HG03520 (cell line): ENCODE measurements around the gene KRTAP10-4.
"Not testable (repeated sequence)": the region's sequence is repeated elsewhere in the genome, so short reads cannot be mapped to it uniquely, and the experiment has no call there.

ENCODE experiments used
- ATAC-seq: cut with Tn5 transposase; IDR thresholded peaks from one replicate; pipeline ENCODE4 v1.9.1; 2021; ENCODE audit warnings: mild to moderate bottlenecking, moderate library complexity; ENCODE audit not compliant: unreplicated experiment

Gene KRTAP10-4

DNA sequence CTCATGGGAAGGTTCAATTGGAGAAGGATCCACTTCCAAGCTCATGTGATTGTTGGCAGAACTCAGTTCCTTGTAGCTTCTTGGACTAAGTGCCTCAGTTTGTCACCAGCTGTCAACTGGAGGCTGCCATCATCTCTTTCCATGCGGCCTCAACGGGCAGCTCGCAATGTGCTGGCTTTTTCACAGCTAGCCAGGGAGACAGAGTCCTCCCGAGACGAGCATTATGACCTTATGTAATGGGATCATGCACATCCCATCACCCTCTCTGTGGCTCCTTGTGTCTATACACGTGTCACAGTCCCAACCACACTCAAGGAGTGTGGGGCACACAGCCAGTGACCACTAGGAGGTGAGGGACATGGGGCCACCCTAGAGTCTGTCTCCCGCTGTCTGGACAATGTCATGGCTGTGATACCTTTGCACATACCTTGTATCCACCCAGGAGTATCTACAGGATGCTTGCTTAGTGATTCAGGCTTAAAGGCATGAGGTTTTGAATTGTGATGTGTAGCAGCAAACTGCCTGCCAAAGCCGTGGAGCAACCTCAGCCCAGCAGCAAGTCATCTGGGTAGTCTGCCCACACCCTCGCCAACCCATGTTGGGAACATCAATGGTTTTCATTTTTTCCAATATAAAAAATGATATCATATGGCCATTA lies 22.7 kb downstream of the KRTAP10-4 start:
- no peak for ATAC-seq

DNA sequence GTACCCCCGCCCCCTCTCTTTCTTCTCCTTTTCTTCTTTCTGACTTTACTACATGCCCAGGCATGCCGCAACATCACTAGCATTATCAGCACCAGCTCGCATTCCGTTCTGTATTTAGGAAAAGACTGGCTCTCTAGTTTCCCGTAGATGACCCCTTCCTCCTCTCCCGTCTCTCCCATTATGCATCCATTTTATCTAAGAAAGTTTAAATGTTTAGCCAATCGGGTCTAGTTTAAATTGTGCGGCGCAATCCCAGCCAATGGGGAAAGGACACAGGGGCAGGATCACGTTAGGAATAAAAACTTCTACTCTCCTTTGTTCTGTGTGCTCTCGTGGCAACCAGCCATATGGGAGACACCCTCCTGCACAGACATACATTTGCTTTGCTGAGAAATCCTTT lies 24.5 kb downstream of the KRTAP10-4 start:
- no peak for ATAC-seq

DNA sequence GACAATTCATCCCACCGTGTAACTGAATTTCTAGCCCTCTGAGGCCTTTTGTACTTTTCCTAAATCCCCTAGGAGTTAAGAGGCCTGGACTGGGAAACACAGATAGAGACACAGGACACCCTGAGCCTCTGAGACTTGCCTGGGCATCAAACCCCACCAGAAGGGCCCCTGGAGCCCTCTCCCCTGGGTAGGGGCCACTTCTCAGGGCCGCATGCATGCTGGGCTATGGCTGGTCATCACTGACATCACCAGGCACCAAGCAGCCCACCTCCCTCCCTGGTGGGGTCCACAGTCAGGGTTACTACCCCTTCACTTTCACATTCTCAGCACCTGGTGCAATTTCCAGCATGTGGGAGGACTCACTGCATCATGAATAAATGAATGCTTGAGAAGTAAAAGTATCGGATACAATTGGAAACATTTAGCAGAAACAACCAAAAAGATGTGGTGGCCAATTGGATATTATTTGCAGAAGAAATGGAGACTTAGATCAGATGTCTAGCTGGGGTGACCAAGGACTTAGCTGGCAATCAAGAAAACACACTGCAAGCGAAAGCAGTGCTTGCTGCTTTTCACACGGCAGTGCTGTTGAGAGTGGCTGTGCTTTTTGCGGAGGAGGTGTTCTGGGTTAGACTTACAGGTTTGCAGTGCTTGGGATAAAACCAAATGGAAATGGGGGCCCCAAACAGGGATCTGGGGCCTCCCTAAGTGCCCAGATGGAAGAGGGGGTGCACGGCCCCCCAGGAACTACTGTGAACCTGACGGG lies 25.9 kb downstream of the KRTAP10-4 start:
- ATAC-seq: no peak

DNA sequence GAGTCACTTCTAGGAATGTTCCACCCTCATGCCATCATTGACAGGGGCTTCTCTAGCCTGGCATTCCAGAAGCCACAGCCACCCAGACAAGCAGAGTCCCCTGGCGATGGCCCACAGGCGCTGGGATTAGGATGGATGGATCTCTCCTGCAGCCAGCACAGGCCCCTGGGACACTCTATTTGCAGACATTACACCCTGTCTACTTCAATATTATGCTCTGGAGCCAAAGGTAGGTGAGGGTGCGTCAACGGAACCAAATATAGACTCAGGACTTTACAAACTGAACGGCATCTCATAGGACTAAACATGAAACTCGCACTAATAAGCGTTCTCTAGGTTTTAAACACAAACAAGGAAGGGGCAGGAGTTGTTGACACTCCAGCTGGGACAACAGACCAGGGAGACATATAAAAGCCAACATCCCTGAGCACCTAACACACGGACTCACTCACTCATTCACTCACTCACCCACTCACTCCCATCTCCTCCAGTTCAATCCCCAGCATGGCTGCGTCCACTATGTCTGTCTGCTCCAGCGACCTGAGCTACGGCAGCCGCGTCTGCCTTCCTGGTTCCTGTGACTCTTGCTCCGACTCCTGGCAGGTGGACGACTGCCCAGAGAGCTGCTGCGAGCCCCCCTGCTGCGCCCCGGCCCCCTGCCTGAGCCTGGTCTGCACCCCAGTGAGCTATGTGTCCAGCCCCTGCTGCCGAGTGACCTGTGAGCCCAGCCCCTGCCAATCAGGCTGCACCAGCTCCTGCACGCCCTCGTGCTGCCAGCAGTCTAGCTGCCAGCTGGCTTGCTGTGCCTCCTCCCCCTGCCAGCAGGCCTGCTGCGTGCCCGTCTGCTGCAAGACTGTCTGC lies 26.8 kb downstream of the KRTAP10-4 start, which contains the start of gene KRTAP10-7:
TSS of gene KRTAP10-7 (plus strand) at position 480 of the 861 bp plus-strand sequence. CDS start at position 505, 25 bp downstream.
- not testable (repeated sequence) for ATAC-seq

DNA sequence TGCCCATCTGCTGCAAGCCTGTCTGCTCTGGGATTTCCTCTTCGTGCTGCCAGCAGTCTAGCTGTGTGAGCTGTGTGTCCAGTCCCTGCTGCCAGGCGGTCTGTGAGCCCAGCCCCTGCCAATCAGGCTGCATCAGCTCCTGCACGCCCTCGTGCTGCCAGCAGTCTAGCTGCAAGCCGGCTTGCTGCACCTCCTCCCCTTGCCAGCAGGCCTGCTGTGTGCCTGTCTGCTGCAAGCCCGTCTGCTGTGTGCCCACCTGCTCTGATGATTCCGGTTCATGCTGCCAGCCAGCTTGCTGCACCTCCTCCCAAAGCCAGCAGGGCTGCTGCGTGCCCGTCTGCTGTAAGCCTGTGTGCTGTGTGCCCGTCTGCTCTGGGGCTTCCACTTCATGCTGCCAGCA lies 27.6 kb downstream of the KRTAP10-4 start:
- not testable (repeated sequence) for ATAC-seq

DNA sequence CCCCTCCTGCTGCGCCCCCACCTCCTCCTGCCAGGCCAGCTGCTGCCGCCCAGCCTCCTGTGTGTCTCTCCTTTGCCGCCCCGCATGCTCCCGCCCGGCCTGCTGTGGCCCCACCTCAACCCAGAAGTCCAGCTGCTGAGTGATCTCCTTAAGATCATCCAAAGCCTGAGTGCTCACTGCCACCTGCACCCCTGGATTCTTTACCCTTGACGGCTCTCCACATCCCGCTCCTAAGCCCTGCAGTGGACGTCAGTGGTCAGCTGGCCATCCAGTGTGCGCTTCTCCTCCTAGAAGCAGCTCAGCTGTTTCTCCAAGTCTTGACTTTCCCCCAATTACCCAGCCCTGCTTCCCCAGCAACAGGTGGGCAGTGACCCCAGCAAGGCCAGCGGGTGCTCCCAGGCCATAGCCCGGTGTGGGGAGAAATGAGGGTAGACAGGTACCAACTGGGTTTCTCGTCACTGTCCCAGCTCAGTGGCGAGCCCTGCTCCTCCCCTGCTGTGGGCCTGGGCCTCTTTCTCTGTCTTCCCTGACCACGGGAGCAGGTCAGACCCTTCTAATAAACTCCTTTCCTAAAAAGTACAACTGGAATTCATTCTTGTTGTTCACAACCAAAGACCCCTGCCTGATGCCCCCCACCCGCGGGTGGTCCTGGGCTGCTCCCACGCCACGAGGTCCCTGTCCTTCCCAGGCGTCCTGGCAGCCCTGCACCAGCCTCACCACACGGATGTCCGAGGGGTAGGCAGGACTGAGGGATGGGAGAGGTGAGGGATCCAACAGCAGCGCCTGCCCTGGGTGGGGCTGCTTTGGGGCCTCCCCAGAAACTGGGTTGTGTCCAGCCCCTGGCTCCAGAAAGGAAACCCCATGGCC lies 28.3 kb downstream of the KRTAP10-4 start:
- ATAC-seq: no peak

DNA sequence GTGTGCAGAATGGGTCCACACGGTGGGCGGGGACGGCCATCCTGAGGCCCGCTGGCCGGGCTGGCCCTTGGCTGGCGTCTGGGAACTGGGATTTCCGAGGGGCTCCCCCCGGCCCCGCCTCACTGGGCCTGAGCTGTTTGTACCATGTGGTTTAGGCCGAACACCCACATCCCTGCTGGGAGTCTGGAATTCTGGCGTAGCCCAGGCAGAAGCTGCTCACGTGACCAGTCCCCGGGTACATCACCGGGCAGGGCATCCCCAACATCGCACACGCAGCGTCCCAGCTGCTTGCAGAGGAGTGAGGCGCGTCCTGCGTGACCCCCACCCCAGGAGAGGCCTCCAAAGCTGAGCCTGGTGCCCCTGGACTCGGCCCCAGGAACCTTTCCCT lies 28.9 kb downstream of the KRTAP10-4 start:
- ATAC-seq: no peak

DNA sequence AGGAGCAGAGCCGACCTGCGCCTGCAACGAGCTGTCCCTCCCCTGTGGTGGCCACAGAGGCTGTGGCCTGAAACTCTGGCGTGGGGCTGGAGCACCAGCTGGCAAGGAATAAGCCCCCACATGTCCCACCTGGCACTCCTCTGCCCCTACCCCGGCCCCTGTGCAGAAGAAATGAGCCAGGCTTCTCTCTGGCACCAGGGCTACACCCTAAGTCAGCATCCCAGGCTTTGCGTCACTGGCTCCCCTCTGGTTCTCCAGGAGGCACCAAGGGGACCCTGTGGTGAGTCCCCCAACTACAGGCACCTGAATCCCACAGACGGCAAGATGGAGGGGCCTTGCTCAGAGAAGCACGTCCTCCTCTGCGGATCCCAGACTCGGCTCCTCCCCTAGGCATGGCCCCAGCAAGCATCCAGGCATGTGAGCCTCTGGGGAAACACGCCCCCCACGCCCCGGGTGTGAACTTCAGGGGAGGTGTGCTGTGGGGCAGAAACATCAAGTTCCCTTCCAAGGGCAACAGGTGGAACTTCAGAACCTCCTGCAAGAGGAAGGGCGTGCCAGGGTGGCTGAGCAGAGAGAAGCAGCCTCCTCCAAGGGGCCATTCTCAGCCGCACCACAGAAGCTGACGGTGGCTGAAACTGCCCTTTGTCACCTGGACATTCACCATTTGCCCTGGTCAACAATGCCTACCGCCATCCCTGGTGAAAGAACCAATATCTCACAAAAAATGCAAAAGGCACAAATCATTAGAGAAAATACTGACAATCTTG lies 29.8 kb downstream of the KRTAP10-4 start:
- no peak for ATAC-seq

DNA sequence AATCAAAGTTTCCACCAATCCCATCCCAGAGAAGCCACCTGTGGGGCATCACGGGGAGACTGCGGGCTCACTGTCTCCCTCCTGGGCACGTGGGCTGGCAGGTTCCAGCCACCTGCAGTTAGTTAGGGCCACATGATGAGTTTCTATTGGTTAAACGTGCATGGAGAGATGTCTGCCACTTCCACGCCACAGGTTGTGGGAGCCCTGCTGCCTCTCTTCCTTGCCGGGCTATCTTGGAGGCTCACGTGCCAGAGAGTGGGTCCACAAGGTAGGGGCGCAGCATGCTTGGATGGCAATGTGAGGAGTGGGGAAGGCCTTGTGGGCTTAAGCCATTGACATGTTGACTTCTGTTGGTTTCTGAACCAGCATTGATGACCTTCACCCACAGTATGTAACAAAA lies 30.4 kb downstream of the KRTAP10-4 start:
- no peak for ATAC-seq

DNA sequence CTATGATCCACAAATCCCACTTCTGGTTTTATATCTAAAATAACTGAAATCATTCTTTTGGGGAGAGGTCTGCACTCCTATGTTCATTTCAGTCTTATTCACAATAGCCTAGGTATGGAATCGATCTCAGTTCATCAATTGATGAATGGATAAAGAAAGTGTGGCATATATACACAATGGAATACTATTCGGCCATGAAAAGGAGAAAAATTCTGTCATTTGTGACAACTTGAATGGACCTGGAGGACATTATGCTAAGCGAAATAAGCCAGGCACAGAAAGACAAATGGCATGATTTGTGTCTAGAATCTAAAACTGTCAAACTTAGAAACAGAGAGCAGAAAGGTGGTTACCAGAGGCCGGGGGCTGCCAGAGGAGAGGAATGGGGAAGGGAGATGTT lies 33.0 kb downstream of the KRTAP10-4 start:
- no peak for ATAC-seq

DNA sequence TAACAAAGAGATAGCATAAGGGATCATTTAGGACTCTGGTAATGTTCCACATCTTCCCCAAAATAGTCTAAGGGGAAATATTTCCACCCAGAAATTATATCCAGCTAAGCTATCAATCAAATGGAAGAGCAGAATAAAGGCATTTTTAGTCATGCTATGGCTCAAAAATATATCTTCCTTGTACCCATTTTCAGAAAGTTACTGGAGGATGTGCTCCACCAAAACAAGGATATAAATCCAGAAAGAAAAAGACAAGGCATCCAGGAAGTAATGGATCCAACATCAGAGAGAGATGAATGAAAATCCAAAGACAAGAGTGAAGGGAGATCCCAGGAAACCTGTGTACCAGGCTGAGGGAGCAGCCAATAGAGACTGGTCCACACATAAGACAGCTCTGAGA lies 35.7 kb downstream of the KRTAP10-4 start:
- ATAC-seq: no peak

DNA sequence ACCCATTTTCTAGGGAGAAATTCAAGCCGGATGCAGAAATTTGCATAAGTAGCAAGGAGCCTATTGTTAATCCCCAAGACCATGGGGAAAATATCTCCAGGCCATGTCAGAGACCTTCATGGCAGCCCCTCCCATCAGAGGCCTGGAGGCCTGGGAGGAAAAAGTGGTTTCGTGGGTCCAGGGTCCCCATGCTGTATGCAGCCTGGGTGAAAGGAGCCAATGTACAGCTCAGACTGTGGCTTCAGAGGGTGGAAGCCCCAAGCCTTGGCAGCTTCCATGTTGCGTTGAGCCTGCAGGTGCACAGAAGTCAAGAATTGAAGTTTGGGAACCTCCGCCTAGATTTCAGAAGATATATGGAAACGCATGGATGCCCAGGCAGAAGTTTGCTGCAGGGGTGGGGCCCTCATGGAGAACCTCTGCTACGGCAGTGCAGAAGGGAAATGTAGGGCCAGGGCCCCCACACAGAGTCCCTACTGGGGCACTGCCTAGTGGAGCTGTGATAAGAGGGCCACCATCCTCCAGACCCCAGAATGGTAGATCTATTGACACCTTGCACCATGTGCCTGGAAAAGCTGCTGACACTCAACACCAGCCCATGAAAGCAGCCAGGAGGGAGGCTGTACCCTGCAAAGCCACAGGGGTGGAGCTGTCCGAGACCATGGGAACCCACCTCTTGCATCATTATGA lies 36.8 kb downstream of the KRTAP10-4 start:
- ATAC-seq: not testable (repeated sequence)

DNA sequence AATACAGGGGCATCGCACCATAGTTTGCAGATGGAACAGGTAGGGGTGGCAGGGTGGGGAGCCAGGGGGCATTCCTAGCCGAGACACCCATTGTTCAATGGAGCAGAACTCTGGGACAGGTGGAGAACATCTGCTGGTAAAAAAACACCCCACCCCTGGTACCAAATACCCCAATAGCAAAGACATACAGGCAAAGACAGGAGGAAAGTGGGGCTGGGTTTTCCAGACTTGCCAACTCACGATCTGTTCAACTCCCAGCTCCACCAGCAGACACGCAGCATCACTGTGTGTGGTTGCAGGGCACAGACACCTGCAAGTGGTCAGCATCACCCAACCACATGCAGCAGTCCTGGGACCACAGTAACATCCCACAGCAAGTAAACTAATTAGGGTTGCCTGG lies 38.0 kb downstream of the KRTAP10-4 start:
- no peak for ATAC-seq

DNA sequence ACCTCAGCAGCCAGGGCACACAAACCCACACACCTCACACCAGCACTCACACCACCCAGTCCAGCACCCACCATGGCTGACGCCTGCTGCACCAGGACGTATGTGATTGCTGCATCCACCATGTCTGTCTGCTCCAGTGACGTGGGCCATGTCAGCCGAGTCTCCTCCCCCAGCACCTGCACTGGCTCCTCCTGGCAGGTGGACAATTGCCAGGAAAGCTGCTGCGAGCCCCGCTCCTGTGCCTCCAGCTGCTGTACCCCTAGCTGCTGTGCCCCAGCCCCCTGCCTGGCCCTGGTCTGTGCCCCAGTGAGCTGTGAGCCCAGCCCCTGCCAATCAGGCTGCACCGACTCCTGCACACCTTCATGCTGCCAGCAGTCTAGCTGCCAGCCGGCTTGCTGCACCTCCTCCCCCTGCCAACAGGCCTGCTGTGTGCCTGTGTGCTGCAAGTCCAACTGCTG lies 38.5 kb downstream of the KRTAP10-4 start, which contains the start of gene KRTAP10-8:
TSS of gene KRTAP10-8 (plus strand) at position 51 of the 458 bp plus-strand sequence. CDS start at position 73, 22 bp downstream.
- no peak for ATAC-seq

DNA sequence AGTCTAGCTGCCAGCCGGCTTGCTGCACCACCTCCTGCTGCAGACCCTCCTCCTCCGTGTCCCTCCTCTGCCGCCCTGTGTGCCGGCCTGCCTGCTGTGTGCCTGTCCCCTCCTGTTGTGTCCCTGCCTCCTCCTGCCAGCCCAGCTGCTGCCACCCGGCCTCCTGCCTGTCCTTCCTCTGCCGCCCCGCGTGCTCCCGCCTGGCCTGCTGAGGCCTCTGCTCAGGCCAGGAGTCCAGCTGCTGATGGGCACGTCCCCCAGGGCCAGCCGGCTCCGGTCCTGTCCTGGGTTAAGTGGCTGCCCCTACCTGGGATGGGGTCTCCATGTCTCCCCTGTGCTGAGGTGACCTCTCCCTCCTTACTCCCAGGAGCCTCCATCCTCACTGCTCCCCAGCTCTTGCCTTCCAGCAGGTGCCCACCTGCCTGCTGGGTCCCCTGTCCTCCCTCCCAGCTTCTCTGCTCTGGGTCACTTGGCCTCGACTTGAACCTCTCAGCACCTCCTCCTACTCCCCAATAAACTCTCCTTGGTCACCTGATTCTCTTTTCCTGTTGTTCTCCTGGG lies 39.2 kb downstream of the KRTAP10-4 start:
- ATAC-seq: no peak

DNA sequence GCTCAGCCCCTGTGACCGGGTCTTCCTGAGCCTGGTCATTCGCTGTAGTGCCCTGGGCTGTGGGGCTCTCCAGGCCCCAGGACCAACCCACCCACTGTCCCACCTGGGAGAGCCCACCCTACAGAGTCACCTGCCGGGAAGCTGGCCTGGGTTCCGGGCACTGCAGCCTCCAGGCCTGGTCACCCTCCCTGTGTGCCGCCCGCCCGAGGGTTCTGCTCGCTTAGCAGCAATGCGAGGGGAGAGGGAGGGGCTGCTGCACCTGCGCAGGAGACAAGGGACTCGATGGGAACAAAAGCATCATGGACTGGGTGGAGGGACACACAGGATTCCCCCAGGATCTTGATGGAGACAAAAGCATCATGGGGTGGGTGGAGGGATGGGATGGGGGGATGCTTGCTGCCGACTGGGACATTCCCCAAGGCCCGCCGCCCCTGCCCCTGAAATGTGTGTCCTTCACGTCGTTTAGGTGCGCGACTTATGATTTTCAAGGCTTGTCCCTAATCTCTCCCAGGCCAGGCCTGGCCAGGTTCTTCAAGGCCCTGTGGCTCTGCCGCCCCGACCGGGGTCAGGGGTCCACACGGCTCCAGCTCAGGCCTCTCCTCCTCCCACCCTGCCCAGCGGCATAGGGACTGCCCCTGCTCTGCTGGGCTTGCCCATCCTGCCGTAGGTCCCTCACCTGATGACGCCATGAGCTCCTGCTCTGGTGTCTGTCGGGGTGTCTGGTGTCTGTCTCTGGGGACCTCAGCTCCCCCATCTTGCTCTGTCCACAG lies 40.0 kb downstream of the KRTAP10-4 start:
- ATAC-seq: no peak

DNA sequence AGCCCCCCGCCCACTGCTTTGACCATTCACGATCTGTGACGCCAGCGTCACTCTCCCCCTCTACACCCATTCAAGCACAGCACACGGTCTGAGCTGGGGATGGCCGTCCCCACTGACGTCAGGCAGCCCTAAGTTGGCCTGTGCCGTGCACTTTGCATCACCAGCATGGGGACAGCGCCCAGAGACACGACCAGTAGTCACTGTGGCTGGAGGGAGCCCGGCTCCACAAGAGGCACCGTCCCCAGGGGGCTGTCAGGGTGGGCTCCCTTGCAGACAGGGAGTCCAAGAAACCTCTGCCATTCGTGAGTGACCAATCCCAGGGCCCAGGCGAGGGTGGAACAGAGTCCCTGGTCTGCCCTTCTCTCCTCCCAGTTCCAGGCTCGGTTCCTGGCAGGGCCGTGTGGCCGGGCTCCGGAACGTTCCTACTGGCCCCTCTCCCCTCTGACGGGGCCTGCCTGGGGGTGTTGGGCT lies 40.7 kb downstream of the KRTAP10-4 start:
- no peak for ATAC-seq

DNA sequence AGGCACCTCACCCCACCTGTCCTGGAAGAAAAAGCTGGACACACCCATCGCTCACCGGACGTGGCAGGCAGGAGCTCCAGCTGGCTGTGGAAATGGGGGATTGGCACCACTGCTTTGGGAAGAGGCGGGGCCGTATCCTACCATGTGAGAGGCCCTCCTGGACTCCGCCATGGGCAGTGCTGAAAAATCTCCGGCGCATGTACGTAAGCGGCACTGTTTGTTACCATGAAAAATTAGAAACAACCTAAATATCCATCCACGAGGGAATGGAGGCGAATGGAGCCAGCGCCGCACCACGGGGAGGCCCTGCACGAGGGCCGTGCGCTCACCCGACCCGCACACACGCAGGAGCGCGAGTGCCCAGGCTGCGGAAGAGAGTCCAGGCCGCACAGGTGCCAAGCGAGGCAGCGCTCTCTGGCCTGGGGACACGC lies 41.4 kb downstream of the KRTAP10-4 start:
- ATAC-seq: no peak
